ENCODE data around the gene CRTC1.

Gene CRTC1

DNA sequence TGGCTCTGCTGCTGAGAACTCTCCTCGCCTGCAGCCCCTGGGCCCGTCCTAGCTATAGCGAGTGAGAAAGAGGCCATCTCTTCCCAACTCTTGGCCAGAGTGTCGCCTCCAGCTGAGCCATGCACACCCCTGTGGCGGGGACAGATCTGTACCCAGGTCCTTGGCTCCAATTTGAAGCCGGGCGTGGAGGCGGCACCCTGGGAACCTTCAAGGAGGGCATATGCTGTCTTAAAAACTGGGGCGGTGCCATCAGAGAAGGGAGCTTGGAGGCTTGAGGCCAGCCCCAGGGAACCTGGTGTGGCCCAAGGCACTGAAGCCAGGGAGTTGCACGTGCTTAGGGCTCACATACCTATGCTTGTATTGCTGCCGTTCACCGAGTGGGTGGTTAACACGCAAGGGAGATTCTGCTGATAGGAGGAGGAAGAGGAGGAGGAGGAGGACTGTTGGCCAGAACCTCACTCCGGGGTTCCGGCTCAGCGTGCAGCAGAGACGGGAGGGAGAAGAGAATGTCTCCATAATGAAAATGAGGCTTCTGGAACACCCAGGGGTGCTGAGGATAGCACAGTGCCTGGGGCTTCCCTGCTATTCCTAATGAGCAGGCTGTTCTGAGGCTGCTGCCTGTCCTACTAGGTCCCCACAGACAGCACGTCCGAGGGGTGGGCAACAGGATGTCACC lies 67.0 kb downstream of the CRTC1 start:
- no peak for DNase-seq

DNA sequence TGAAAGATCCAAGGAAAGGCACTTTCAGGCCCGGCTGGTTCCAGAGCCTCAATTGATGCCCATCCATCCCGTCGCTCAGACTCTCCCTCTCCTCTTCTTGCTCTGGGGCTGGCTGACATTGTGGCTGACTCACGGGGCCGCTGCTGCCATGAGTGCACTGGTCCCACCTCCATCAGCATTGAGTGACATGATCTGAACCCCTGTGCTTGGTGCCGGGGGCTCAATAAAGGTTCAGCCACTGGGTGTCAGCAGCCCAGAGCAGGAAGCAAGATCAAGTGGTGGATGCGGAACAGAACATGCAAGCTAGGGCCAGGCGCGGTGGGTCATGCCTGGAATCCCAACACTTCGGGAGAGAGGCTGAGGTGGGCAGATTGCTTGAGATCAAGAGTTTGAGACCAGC lies 68.1 kb downstream of the CRTC1 start:
- no peak for DNase-seq

DNA sequence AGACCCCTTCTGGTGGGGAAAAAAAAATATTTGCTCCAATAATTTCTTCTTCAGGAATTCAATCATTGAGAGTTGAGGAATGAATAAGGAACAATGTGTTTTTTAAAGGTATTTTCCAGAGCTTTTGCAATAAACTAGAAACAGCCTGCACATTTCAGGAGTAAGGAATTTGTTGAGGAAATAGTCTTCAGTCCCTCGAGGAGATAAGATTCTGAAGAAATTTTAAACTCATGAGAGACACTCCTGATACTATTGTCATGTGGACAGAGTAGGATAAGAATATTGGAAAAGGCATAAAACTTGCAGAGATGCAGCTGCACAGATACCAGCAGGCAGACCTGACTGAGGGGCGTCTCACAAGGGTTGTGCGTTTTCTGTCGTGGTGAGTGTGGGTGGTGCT lies 71.0 kb downstream of the CRTC1 start:
- DNase-seq: no peak

DNA sequence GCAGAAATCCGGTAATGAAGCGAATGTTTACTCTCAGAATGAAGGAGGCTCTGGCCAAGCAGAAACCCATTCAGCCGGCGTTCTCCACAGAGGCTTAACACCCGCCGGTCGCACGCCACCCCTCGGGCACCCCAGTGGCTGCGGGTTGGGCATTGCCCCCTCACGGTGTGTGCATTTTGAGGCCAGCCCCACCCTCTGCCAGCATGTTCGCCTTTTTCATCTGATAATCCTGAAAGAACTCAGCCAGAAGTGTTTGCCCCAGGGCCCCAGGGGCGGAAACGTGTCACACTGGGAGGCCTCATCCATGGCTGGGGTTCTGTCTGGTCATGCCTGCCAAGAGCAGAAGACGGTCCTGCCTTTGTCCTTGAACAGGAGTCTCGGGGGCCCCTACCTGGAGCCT lies 73.4 kb downstream of the CRTC1 start:
- no peak for DNase-seq

DNA sequence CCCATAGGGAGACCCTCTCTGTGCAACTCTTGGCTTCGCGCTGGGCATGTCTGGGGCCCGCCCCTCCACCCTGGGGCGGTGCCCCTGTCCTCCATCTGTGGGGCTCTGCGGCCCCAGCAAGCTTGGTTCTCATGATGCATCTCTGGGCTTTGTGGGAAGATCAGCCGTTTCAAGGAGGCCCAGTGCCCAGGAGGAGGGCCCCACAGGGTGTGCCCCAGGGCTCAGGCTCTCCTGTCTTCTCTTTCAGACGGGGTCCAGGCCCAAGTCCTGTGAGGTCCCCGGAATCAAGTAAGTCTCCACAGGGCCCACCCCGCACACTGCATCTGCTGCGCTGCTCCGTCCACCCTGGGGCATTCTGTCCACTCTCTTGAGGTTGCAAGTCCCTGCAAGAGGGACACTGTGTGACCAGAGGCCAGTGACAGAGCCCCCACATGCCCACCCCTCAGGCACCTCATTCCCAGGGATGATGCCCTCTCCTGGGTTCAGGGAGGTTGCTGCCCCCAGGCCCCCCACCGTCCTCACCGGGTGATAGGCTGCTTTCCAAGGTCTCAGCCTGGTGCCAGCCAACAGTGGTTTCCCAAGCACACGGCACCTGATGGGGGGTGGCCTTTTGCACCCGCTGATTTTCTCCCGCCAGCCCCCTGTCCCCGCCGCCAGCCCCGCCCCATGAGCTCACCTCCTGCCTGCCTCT lies 76.0 kb downstream of the CRTC1 start:
- no peak for DNase-seq

DNA sequence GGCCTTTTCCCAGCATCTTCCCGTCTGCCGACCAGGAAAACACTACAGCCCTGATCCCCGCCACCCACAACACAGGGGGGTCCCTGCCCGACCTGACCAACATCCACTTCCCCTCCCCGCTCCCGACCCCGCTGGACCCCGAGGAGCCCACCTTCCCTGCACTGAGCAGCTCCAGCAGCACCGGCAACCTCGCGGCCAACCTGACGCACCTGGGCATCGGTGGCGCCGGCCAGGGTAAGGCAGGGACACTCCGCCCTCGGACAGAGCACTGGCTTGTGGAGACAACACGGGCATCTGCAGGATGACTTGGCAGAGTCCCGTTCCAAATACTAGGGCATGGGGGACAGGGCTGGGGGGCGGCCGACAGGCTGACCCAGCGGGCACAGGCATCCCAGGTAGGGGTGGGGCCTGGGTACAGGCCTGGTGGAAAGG lies 76.5 kb downstream of the CRTC1 start:
- DNase-seq: no peak

DNA sequence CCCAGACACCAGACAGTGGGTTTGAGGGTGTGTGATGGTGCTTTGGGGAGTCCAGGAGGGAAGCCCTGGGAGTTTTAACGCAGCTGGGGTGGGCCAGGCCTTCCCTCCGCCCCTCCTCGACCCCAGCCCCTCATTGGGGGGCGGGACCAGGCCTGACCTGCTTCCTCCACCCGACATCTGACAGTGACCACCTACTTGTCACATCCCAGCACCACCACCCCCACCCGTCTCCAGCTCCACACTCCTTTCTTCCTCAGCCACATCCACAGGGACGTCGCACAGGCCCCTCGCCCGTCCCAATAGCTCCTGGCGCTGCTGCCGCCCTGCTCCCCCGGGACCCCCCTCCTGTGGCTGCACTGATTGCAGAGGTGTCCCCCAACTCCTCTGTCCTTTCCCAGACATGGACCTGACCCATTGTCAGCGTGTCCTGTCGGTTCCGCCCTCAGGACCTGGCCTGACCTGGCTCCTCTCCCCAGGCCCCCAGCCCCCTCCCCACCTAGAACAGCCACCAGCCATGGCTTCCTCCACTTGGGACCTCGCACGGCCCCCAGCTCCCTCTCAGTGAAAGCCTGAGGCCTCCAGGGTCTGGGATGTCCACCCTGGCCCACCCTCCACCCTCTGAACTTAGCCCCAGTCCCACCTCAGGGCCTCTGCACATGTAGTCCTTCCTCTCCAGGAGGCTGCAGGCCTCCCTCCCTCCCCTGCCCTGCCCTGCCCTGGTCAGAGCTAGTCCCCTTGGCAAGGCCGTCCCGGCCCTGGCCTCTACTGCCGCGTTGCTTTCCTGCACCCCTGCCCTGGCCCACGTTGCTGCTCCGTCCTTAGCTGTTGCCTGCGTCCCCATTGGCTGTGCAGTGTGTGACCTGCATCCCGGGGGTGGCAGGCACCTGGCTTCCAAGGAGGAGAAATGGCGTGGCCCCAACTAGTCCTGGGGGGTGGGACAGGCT lies 77.2 kb downstream of the CRTC1 start:
- no peak for DNase-seq

DNA sequence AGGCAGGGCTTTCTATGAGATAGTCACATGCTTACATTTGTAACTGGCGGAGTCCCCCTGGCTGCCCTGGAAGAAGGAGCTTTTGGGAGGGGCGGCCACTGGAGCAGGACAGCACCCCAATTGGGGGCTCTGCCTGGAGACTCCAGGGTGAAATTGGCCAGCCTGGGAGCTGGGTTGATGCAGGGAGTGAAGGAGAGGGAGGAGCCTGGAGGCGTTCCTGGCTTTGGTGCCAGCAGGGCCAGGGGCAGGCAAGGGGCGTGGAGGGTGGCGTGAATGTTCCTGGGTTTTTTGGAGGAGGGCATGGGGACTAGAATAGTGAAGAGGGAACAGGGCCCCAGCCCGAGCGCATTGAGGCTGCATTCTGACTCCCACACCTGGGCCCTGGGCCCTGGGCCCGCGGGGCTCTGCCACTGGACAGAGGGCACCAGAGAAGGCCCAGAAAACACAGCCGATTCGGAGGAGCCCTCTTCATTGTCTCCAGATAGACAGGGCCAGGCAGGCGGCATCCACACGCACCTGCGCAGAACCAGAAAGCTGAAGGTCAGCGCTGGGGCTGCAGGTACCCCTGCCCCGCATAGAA lies 78.1 kb downstream of the CRTC1 start:
- DNase-seq: no peak

DNA sequence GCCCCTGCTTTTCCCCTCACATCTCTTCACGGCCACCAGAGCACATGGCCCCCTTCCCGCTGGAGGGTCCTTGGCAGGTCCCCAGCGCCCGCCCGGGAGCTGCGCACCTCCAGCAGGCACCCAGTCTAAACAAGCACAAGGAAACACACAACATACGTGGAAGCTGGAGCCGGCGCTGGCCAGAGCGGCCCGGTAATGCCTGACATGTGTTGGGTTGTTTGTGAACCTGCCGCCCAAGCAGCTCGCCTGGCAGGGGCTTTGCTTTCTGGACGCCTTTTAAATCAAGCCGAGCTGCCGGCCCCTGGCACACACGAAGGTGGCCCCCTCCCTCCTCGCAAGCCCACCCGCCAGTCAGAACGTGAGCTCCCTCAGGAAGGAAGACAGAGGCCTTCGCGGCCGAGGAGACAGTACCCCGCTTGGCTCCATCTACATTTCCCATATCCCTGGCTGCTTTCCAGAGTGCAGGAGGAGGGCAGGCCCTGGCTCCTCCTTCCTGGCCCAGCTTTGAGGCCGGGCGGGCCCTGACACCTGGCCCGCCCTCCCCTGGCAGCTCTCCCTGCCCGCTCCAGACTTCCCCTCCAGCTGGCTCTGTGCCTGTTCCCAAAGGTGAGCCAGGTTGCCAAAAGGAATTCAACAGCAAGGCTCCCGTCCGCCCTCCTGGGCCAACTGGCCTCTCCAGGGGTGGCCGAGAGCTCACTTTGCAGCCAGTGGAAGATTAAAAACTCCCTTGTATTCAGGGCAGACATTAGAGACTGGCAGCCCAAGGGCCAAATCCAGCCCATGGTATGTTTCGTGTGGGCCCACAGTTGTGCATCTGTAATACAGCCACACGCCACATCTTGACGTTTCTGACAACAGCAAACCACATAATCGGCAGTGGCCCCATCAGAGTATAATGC lies 78.9 kb downstream of the CRTC1 start:
- DNase-seq: no peak

DNA sequence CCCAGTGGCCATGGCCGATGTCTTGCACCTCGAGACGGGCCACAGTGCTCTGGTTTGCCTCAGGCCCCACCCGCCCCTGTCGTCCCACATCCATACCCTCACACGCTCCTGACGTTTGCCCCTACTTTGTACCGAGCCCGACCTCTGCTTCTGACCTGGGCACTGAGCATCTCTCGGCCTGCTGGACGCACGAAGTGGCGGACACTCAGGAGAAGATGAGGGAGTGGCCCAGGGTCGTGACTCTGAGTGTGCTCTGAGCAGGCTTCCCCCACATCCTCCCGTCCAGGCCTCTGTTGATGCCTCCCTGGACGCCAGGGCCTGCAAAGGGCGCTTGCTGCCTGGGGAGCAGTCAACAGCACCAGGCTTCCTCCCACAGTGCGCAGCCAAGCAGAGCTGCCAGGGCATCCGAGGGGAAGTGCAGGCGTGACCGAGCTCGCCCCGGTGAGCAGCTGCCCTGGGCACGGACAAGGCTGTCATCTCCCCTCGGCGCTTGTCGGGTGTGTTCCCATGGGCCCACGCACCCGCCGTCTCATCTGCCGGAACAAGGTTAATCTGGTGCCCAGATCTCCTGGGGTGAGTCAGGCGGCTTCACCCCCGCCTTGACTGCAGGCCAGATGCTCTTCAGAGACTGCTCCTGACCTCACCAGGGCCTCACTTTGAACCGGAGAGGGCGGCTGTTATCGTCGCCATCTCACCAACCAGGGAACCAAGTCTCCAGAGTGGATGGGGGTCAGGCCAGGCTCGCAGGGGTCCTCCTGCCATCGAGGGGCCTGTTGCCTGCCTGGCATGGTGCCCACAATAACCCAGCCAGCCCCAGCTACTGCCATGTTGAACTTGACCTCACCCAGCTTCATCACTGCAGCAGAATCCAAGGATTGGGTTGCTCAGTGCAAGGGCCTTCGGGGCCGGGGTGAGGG lies 80.5 kb downstream of the CRTC1 start:
- DNase-seq: no peak

DNA sequence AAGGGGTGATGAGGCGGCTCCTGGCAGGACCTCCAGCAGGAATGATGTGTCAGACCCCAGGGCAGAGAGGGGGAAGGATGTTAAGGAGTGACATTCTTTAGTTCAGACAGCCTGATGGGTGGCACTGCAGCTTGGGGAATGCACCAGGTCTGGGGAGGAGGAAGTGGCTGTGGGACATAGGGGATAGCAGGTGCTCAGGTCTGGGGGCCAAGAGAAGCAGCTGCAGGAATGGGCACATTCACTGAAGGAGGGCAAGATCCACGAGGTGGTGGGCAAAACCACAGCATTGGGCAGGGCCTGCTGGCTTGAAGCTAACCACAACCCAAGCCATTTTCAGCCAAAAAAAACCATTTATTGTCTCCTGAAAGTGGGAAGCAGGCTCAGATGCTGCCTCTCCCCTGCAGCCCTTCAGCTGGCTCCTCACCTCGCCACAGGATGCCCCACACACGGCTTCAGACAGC lies 81.1 kb downstream of the CRTC1 start:
- no peak for DNase-seq

DNA sequence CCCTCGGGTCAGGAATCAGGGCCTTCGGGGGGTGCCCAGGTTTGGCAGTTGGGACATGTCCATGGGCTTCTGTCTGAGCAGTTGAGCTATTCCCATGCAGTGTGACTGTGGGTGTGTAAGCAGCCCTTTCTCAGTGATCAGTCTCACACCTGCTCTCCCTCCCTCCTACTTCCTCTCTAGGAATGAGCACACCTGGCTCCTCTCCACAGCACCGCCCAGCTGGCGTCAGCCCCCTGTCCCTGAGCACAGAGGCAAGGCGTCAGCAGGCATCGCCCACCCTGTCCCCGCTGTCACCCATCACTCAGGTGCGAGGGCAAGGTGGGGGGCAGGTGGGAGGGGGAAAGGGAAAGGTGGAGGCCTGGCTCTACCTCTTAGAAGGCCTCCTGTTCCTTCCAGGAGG lies 81.7 kb downstream of the CRTC1 start:
- DNase-seq: no peak

DNA sequence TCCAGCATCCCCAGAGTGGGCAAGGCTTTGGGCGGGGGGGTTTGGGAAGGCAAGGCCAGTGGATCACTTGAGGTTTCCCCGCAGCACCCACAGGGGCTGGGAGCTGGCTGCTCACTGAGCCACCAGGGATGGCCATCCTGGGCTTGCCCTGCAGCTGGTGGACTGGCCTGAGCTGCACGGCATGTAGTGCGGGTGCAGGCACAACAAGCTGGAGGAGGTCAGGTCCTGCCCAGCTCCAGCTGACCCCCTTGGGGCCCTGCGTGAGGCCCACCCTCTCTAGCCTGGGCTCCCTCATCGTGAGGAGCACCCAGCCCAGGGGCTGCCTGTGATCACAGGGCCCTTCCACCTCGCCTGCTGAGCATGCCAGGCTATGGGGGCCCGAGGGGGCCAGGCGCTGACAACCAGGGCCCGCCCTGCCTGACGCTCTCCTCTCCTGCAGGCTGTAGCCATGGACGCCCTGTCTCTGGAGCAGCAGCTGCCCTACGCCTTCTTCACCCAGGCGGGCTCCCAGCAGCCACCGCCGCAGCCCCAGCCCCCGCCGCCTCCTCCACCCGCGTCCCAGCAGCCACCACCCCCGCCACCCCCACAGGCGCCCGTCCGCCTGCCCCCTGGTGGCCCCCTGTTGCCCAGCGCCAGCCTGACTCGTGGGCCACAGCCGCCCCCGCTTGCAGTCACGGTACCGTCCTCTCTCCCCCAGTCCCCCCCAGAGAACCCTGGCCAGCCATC lies 84.7 kb downstream of the CRTC1 start:
- DNase-seq: no peak

DNA sequence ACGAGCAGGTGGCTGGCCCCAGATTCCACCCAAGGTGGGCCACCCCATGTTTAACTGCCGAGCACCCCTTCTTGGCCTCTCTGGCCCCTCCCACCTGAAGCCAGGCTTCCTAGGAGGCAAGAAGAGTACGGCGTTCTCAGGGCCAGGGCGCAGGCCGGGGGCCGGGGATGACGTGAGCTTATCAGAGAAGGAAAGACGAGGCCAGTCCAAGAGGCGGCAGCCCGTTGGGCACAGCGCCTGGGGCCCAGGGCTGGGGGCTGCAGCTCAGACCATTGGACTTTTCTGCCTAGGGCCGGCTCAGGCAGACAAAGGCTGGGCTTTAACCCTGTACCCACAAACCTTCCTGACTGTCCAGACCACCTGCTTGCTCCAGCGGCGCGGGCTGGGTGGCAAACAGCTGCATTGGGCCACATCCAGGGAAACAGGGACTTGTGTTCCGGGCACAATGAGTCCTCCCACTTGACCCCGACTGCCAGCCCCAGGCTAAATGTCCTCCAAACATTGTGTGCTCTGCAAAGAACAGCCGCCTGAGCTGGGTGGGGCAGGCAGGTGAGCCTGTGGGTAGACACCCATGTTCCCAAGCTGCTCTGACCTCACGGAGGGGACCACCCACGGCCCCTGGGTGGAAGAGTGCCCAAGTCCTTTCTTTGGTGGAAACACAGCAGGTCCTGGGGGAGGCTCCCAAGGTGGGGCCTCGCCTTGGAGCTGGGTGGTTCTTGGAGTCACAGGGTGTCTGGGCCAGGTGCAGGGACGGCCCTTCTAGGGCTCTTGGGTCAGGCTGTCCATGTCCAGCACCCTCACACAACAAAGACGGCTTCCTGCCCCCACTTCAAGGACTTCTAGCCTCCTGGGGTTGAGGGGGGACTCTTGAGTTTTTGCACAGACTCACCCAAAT lies 85.8 kb downstream of the CRTC1 start:
- no peak for DNase-seq

DNA sequence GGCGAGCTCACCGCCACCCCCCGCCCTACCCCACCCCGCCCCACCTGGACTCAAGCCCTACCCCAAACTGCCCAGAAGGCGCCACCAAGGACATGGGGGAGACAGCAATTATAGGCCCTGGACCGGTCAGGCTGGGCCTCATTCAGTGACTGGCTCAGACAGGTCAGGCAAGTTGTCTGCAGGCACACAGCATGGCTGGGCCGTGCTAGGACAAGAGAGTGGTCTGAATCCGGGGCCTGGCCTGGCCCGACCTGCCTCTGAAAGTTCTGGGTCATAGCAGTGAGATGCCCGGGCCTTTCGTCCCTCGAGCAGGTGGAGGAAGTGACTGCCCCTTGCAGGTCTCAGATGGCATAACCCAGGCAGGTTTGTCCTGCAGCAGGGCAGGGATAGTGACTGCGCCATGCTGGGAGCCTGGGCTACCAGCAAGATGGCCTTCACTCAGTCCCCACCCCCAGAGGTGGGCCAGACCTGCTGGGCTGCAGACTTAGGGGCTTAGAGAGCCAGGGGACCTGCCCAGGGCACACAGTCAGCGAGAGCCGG lies 86.6 kb downstream of the CRTC1 start:
- no peak for DNase-seq

DNA sequence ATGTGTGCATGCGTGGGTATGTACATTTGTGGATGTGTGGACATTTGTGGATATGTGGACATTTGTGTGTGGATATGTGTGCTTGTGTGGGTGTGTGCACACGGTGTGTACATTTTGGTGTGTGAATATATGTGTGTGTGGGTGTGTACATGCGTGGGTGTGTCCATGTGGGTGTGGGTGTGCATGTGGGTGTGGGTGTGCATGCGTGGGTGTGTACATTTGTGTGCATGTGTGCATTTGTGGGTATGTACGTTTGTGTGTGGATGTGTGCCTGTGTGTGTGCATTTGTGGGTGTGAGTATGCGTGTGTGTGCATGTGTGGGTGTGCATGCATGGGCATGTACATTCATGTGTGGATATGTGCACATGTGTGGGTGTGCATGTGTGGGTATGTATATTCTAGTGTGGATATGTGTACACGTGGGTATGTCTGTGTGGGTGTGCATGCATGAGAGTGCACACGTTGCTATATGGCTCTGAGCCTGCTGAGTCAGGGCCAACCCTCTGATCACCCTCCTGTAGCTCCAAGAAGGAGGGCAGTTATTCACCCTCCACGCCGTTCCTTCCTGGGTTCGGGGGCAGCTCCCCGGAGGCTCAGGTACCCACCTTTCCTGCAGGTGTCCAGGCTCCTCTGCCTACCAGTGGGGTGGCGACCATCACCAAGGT lies 87.3 kb downstream of the CRTC1 start:
- no peak for DNase-seq

DNA sequence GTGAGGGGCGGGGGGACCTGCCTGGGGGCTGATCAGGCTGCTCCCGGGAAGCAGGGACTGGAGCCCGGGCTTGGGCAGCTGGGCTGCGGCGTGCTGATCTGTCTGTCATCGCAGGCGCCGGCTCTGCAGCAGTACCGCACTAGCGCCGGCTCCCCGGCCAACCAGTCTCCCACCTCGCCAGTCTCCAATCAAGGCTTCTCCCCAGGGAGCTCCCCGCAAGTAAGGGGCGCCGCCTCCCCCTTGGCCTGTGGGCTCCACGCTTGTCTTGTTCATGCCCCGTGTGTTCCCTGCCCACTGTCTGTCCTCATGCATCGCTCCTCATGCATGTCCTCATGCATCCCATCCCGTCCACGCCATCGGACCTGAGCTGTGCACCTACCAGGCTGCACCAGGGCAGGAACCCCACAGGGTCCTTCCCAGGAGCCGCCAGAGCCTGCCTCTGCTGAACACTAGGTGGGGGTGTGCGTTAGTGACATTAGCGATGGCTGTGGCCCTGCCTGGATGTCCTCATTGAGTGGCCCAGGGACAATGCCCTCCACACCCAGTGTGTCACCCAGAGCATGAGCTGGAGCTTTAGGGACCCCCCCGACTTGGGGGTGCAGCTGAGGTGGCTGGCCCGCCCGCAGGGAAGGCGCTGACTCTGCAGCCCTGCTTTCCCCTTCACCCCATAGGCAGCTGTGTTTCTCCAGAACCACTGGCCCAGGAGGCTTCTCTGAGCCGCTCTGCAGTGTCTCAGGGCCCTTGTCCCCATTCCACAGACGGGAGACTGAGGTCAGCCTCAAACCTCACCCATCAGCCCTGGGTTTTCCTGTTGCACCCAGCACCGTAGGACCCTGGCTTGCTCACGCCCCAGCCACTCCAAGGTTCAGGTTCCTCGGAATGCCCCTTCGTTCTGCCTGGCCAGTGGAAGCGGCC lies 88.1 kb downstream of the CRTC1 start:
- DNase-seq: no peak
